Esophagus muscularis mucosa (tissue), 4 donors: ENCODE data around the gene ANKRD29. TPM values are rescaled to one million over a fixed set of nuclear protein-coding genes. Genes with fewer than 3 reads are reported as not detected.
A peak's percentile ranks its signal among the peaks of the same experiment; 100 is the strongest.

Source experiments
- DNase-seq: peaks from one replicate; pipeline ENCODE4 v3.0.0-alpha.2; 2017; ENCODE audit errors: extremely low spot score
- H3K27ac ChIP-seq, 4 donors: fragments of 200-600 bp; sonication (generic); replicated peaks in 1 of 4; 1 replicate in 3 of 4; 2 replicates in 1 of 4; pipeline ENCODE4 v1.5.1; 2016 to 2019; ENCODE audit warnings: mild to moderate bottlenecking in 1 of 4
- H3K27me3 ChIP-seq, 4 donors: fragments of 200-600 bp; sonication (generic); one replicate each; pipeline versions ENCODE4 v1.5.1 to v1.6.0; 2016 to 2019
- H3K36me3 ChIP-seq, 4 donors: fragments of 200-600 bp; sonication (generic); one replicate each; pipeline ENCODE4 v1.5.1; 2016 to 2019
- H3K4me1 ChIP-seq, 4 donors: fragments of 200-600 bp; sonication (generic); one replicate each; pipeline ENCODE4 v1.5.1; 2016 to 2019
- H3K4me3 ChIP-seq, 4 donors: fragments of 200-600 bp; sonication (generic); 1 replicate in 2 of 4; 2 replicates in 2 of 4; pipeline ENCODE4 v1.5.1; 2016 to 2019; ENCODE audit warnings: mild to moderate bottlenecking in 4 of 4, moderate library complexity in 1 of 4
- H3K9me3 ChIP-seq, 4 donors: fragments of 200-600 bp; sonication (generic); 1 replicate in 3 of 4; 2 replicates in 1 of 4; pipeline ENCODE4 v1.5.1; 2016 to 2019
- CTCF ChIP-seq, 3 experiments: fragments of 200-600 bp in 2 of 3; fragments of 450-650 bp in 1 of 3; sonication (generic) in 2 of 3; IDR thresholded peaks; one replicate each; pipeline ENCODE4 v1.5.1; 2017 to 2019; ENCODE audit warnings: antibody characterized with exemption in 3 of 3, mild to moderate bottlenecking in 2 of 3, moderate library complexity in 1 of 3
- EP300 ChIP-seq: sonication (generic); formaldehyde crosslinking; IDR thresholded peaks from one replicate; pipeline ENCODE4 v1.6.1; 2017; ENCODE audit warnings: antibody characterized with exemption
- POLR2A ChIP-seq: fragments of 450-650 bp; IDR thresholded peaks from one replicate; pipeline ENCODE4 v1.6.1; 2017; ENCODE audit warnings: antibody characterized with exemption, moderate library complexity, mild to moderate bottlenecking, low read depth
- POLR2AphosphoS5 ChIP-seq, 2 donors: sonication (generic); formaldehyde crosslinking; IDR thresholded peaks; one replicate each; pipeline ENCODE4 v1.6.1; 2017; ENCODE audit warnings: antibody characterized with exemption in 2 of 2
- WGBS: methylation state at CpG from one replicate; pipeline ENCODE4 v1.1.5; 2018; 5-methylcytosine and 5-hydroxymethylcytosine counted together
- intact Hi-C: fragments of 100-400 bp; cut with DNase I; formaldehyde crosslinking; loops from one replicate; pipeline ENCODE4 v1.15.1; 2023
- total RNA-seq, 4 donors: library from RNA; depleted of rRNA; stranded (reverse); fragments of >200 nt; gene quantifications; one replicate each; pipeline versions ENCODE4 v1.1.0 to v1.2.1, GENCODE V29; 2016

ANKRD29 gene
- total RNA-seq, 4 donors from 2014 or later = 7.8 to 14.4 (median 10.9) TPM

- TF ChIP-seq CTCF (IDR thresholded peaks at IDR 0.05) (peak; percentile 49 to 53 (median 50)), POLR2A (no peak), POLR2AphosphoS5 (IDR thresholded peaks at IDR 0.05) (no peak)
- Histone ChIP-seq H3K27ac (no peak overlapping the region), H3K27me3 (no peaks in the 10 kb centered on the region), H3K9me3 (peaks cover 0 to 10% (median 7%) of the 10 kb centered on the region in 4 donors), H3K4me3 (no peak overlapping the region), H3K36me3 (no peaks in the 10 kb centered on the region), H3K4me1 (peaks cover 0 to 13% (median 5%) of the 10 kb centered on the region in 4 donors)
- intact Hi-C loops = loop anchor here (2.0 to 10.0 kb wide), 2 partner anchors 81 to 189 kb away; no protein-coding TSS in a partner anchor
- no peak for DNase-seq
- 48% methylated on average over 6 of the region's 6 CpGs for WGBS
Measured at GRCh38 chr18:23703057-23703986, 40.6 kb upstream of the ANKRD29 start.

- intact Hi-C loops = loop anchor here (2.0 to 10.0 kb wide), 2 partner anchors 80 to 188 kb away; no protein-coding TSS in a partner anchor
- no peak overlapping the region for H3K4me3 ChIP-seq
- no peaks in the 10 kb centered on the region for H3K27me3 ChIP-seq
- no peak for DNase-seq
- no peaks in the 10 kb centered on the region for H3K36me3 ChIP-seq
- H3K4me1 ChIP-seq = peaks cover 0 to 13% (median 5%) of the 10 kb centered on the region in 4 donors
- no peak overlapping the region for H3K27ac ChIP-seq
- 88% methylated on average over 4 of the region's 4 CpGs for WGBS
- TF ChIP-seq POLR2AphosphoS5 (IDR thresholded peaks at IDR 0.05) = no peak
- peaks cover 0 to 10% (median 7%) of the 10 kb centered on the region in 4 donors for H3K9me3 ChIP-seq
Measured at GRCh38 chr18:23702606-23703005, 39.9 kb upstream of the ANKRD29 start.

GRCh38 chr18:23701544-23702064 is 38.9 kb upstream of the ANKRD29 start:
- intact Hi-C loops = loop anchor here (2.0 to 10.0 kb wide), 2 partner anchors 79 to 187 kb away; no protein-coding TSS in a partner anchor
- H3K4me1 ChIP-seq = peaks cover 0 to 13% (median 5%) of the 10 kb centered on the region in 4 donors
- H3K27me3 ChIP-seq = no peaks in the 10 kb centered on the region
- DNase-seq = no peak
- H3K4me3 ChIP-seq = no peak overlapping the region
- no peaks in the 10 kb centered on the region for H3K36me3 ChIP-seq
- WGBS = 92% methylated on average over 8 of the region's 8 CpGs
- TF ChIP-seq CTCF (IDR thresholded peaks at IDR 0.05) (no peak), POLR2A (no peak), EP300 (no peak), POLR2AphosphoS5 (IDR thresholded peaks at IDR 0.05) (no peak)
- peaks cover 0 to under 1% (median under 1%) of the 10 kb centered on the region in 4 donors for H3K9me3 ChIP-seq
- no peak overlapping the region for H3K27ac ChIP-seq

- no peaks in the 10 kb centered on the region for H3K36me3 ChIP-seq
- intact Hi-C loops = loop anchor here (10.0 kb wide), 1 partner anchor 186 kb away; no protein-coding TSS in a partner anchor
- no peak for DNase-seq
- H3K27me3 ChIP-seq = no peaks in the 10 kb centered on the region
- H3K9me3 ChIP-seq = no peaks in the 10 kb centered on the region
- TF ChIP-seq EP300 = no peak
- TF ChIP-seq CTCF (IDR thresholded peaks at IDR 0.05) = no peak
- no peak for TF ChIP-seq POLR2A
- TF ChIP-seq POLR2AphosphoS5 (IDR thresholded peaks at IDR 0.05) = no peak
- no peak overlapping the region for H3K27ac ChIP-seq
- H3K4me1 ChIP-seq = peaks cover 0 to 13% (median 5%) of the 10 kb centered on the region in 4 donors
- no peak overlapping the region for H3K4me3 ChIP-seq
- 96% methylated on average over 2 of the region's 2 CpGs for WGBS
Measured at GRCh38 chr18:23701017-23701416, 38.3 kb upstream of the ANKRD29 start.
